Endothelial cell of umbilical vein (primary cell): ENCODE results near the gene MSI1. TPM values are rescaled to one million over a fixed set of nuclear protein-coding genes. Genes with fewer than 3 reads are reported as not detected.

ENCODE experiments used
- BruUV-seq: library from RNA; stranded (reverse); fragments of 400-500 nt; replicated peaks from 2 replicates; lab custom pipeline; 2021; lab: Mats Ljungman, UMichigan
- CTCF ChIA-PET: fragments of 300-600, 350-600 bp; sonication (Branson Sonifier 250); formaldehyde crosslinking; loops from one replicate; lab custom pipeline; 2021; ENCODE audit warnings: antibody characterized with exemption, inconsistent platforms; lab: Charles Lee
- POLR2A ChIA-PET: fragments of 300-600, 350-600 bp; sonication (Branson Sonifier 250); formaldehyde crosslinking; loops from one replicate; lab custom pipeline; 2021; ENCODE audit warnings: antibody characterized with exemption, inconsistent platforms; lab: Charles Lee
- DNase-seq: peaks from one replicate; pipeline ENCODE4 v3.0.0-alpha.2; 2011; ENCODE audit warnings: low read depth, low spot score
- FAIRE-seq: peaks from 2 replicates; lab custom pipeline; 2011; peaks lifted over from hg19 to GRCh38; lab: Jason Lieb, UNC
- H2AFZ ChIP-seq: 2 replicates; pipeline ENCODE4 v1.6.0; 2012; ENCODE audit warnings: low read depth, low read length, control low read depth, inconsistent platforms
- H3K27ac ChIP-seq: 2 replicates; pipeline ENCODE4 v1.5.1; 2011; ENCODE audit warnings: low read depth, mild to moderate bottlenecking, control low read depth, low read length, moderate library complexity; ENCODE audit not compliant: insufficient read depth
- H3K27me3 ChIP-seq, 2 experiments: 2 replicates each; pipeline versions ENCODE4 v1.6.0 to v1.6.1; 2011; ENCODE audit warnings: low read length in 2 of 2, mixed read lengths in 1 of 2; ENCODE audit not compliant: control insufficient read depth in 2 of 2, insufficient read depth in 2 of 2
- H3K36me3 ChIP-seq, 2 experiments: 2 replicates in 1 of 2; 3 replicates in 1 of 2; pipeline ENCODE4 v1.5.1; 2011; ENCODE audit warnings: low read length in 2 of 2, mild to moderate bottlenecking in 1 of 2, moderate library complexity in 1 of 2; ENCODE audit not compliant: control insufficient read depth in 2 of 2, insufficient read depth in 2 of 2; ENCODE audit errors: extremely low read depth in 1 of 2
- H3K4me1 ChIP-seq: 3 replicates; pipeline ENCODE4 v1.5.1; 2011; ENCODE audit warnings: mild to moderate bottlenecking, low read length; ENCODE audit not compliant: control insufficient read depth, insufficient read depth; ENCODE audit errors: extremely low read depth
- H3K4me2 ChIP-seq: 2 replicates; pipeline ENCODE4 v1.6.1; 2011; ENCODE audit warnings: low read length, control low read depth, mixed read lengths; ENCODE audit not compliant: insufficient read depth
- H3K4me3 ChIP-seq, 3 experiments: fragments of 200-600 bp in 1 of 3; sonication (generic), shearing (Covaris generic) in 1 of 3; replicated peaks in 1 of 3; 2 replicates each; pipeline ENCODE4 v1.5.1; 2011 to 2016; ENCODE audit warnings: control low read depth in 3 of 3, low read length in 3 of 3, mild to moderate bottlenecking in 2 of 3, inconsistent platforms in 1 of 3, low read depth in 1 of 3, moderate library complexity in 1 of 3; ENCODE audit not compliant: insufficient read depth in 1 of 3
- H3K79me2 ChIP-seq: 2 replicates; pipeline ENCODE4 v1.6.0; 2012; ENCODE audit warnings: low read length, inconsistent platforms; ENCODE audit not compliant: control insufficient read depth, insufficient read depth
- H3K9ac ChIP-seq: replicated peaks from 2 replicates; pipeline ENCODE3; 2011; ENCODE audit warnings: low read length, control low read depth; ENCODE audit not compliant: insufficient read depth; ENCODE audit errors: extremely low read depth
- H3K9me1 ChIP-seq: replicated peaks from 3 replicates; pipeline ENCODE4 v1.6.0; 2011; ENCODE audit warnings: mild to moderate bottlenecking, low read length; ENCODE audit not compliant: control insufficient read depth, insufficient read depth; ENCODE audit errors: extremely low read depth
- H3K9me3 ChIP-seq: replicated peaks from 2 replicates; pipeline ENCODE4 v1.5.1; 2012; ENCODE audit warnings: low read length, inconsistent platforms; ENCODE audit not compliant: control insufficient read depth, insufficient read depth
- H4K20me1 ChIP-seq: replicated peaks from 2 replicates; pipeline ENCODE3; 2011; ENCODE audit warnings: mild to moderate bottlenecking, low read length; ENCODE audit not compliant: control insufficient read depth, insufficient read depth; ENCODE audit errors: extremely low read depth
- EZH2 ChIP-seq: IDR thresholded peaks from 2 replicates; pipeline ENCODE4 v1.6.1; 2012; ENCODE audit warnings: borderline replicate concordance, low read depth, mild to moderate bottlenecking, moderate library complexity, low read length, inconsistent platforms; ENCODE audit not compliant: severe bottlenecking
- FOS ChIP-seq: IDR thresholded peaks from 2 replicates; pipeline ENCODE4 v1.6.1; 2011; ENCODE audit warnings: mild to moderate bottlenecking, low read length, moderate library complexity, borderline replicate concordance; ENCODE audit not compliant: insufficient read depth
- GATA2 ChIP-seq: IDR thresholded peaks from 2 replicates; pipeline ENCODE4 v1.7.0; 2011; ENCODE audit warnings: low read depth, mild to moderate bottlenecking, moderate library complexity, mixed read lengths, low read length; ENCODE audit not compliant: insufficient read length, insufficient read depth
- JUN ChIP-seq: IDR thresholded peaks from 2 replicates; pipeline ENCODE4 v1.6.1; 2011; ENCODE audit warnings: borderline replicate concordance, low read depth; ENCODE audit not compliant: insufficient read length, insufficient read depth
- MYC ChIP-seq: IDR thresholded peaks from one replicate; pipeline ENCODE4 v1.6.1; 2011; ENCODE audit warnings: mild to moderate bottlenecking, low read depth, low read length
- POLR2A ChIP-seq: IDR thresholded peaks from 2 replicates; pipeline ENCODE4 v1.6.1; 2012; ENCODE audit warnings: low read depth, mild to moderate bottlenecking, control low read depth, low read length
- POLR2AphosphoS5 ChIP-seq: IDR thresholded peaks from 2 replicates; pipeline ENCODE4 v1.6.1; 2012; ENCODE audit warnings: low read depth, mild to moderate bottlenecking, control low read depth, low read length, moderate library complexity; ENCODE audit not compliant: insufficient read depth
- dilution Hi-C: fragments of 300-500 bp; cut with MboI; formaldehyde crosslinking; loops from one replicate; pipeline ENCODE4 v1.15.0; 2019; ENCODE audit warnings: low sequenced_read_pairs; ENCODE audit not compliant: extremely low pct_ligation_motif_present
- intact Hi-C: fragments of 100-400 bp; cut with micrococcal nuclease; formaldehyde crosslinking; loops from one replicate; pipeline ENCODE4 v1.10.0; 2022
- polyA plus RNA-seq, 4 experiments: library from polyadenylated mRNA; depleted of rRNA in 3 of 4; stranded (reverse) in 3 of 4; unstranded in 1 of 4; fragments of >200 nt; gene quantifications; 2 replicates each; pipeline versions ENCODE4 v1.2.1 to v1.2.3, GENCODE V29; 2011 to 2012; ENCODE audit warnings: missing spikeins in 1 of 4
- total RNA-seq: library from RNA; stranded (reverse); gene quantifications from 2 replicates; pipeline ENCODE4 v1.2.3, GENCODE V29; 2021
- TF ChIP-seq, protein P1 (sequence below): IDR thresholded peaks from 2 replicates; pipeline ENCODE4 v1.6.1; 2011; ENCODE audit not compliant: insufficient read depth, insufficient read length
- TF ChIP-seq, protein P2 (sequence below), 2 donors: IDR thresholded peaks; 1 replicate in 1 of 2; 2 replicates in 1 of 2; pipeline ENCODE4 v1.5.1; 2011; ENCODE audit warnings: low read length in 2 of 2, mild to moderate bottlenecking in 2 of 2, moderate library complexity in 2 of 2, control low read depth in 1 of 2, inconsistent platforms in 1 of 2, low read depth in 1 of 2; ENCODE audit not compliant: insufficient read depth in 1 of 2; ENCODE audit errors: extremely low read depth in 1 of 2

Gene MSI1
- total and polyA plus RNA-seq, 2 donors (not counting 3 experiments of a cell fraction or from before 2014, with no cell fraction given), result 0.01 TPM; not detected in 1

DNA sequence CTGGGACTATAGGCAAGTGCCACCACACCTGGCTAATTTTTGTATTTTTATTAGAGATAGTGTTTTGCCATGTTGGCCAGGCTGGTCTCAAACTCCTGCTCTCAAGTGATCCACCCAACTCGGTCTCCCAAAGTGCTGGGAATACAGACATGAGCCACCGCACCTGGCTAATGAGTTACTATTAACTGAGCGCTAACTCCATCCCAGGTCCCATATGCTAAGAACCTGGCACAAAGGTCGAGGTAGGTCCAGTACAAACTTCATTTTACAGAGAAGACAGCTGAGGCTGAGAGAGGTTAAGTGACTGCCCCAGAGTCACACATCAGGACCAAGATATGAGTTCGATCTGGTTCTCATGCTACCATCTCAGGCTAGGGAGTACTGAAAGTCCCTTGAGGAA lies 36.9 kb downstream of the MSI1 start:
- FAIRE-seq (no peak), DNase-seq (no peak)
- Histone ChIP-seq H3K9me3 (no peaks in the 10 kb centered on the region), H3K9me1 (no peaks in the 10 kb centered on the region), H3K27ac (no peak overlapping the region), H3K27me3 (no peaks in the 10 kb centered on the region), H3K4me2 (no peak overlapping the region), H3K4me3 (no peak overlapping the region), H3K9ac (no peak overlapping the region), H2AFZ (no peak overlapping the region), H3K79me2 (no peaks in the 10 kb centered on the region), H4K20me1 (no peaks in the 10 kb centered on the region), H3K4me1 (no peaks in the 10 kb centered on the region), H3K36me3 (no peaks in the 10 kb centered on the region)
- dilution Hi-C loops, result no loop called here
- POLR2A ChIA-PET, result no interaction called here
- intact Hi-C loops, result no loop called here
- CTCF ChIA-PET, result no interaction called here
- BruUV-seq, result no TSS peak
- TF ChIP-seq POLR2A, result no peak
- TF ChIP-seq, protein P1, sequence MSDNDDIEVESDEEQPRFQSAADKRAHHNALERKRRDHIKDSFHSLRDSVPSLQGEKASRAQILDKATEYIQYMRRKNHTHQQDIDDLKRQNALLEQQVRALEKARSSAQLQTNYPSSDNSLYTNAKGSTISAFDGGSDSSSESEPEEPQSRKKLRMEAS, result no peak
- TF ChIP-seq GATA2, result no peak
- TF ChIP-seq POLR2AphosphoS5, result no peak
- TF ChIP-seq JUN, result no peak
- TF ChIP-seq FOS, result no peak
- TF ChIP-seq EZH2, result no peak
- no peak for TF ChIP-seq MYC
- TF ChIP-seq, protein P2, sequence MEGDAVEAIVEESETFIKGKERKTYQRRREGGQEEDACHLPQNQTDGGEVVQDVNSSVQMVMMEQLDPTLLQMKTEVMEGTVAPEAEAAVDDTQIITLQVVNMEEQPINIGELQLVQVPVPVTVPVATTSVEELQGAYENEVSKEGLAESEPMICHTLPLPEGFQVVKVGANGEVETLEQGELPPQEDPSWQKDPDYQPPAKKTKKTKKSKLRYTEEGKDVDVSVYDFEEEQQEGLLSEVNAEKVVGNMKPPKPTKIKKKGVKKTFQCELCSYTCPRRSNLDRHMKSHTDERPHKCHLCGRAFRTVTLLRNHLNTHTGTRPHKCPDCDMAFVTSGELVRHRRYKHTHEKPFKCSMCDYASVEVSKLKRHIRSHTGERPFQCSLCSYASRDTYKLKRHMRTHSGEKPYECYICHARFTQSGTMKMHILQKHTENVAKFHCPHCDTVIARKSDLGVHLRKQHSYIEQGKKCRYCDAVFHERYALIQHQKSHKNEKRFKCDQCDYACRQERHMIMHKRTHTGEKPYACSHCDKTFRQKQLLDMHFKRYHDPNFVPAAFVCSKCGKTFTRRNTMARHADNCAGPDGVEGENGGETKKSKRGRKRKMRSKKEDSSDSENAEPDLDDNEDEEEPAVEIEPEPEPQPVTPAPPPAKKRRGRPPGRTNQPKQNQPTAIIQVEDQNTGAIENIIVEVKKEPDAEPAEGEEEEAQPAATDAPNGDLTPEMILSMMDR (IDR thresholded peaks at IDR 0.05; ENCODE audit: extremely low read depth in 1 of 2, insufficient read depth in 1 of 2, low read depth in 1 of 2, low read length in 2 of 2), result no peak
